Stimulated activated CD8-positive, alpha-beta memory T cell treated with anti-CD3 and anti-CD28 coated beads, Interleukin-4, amount 100 ng/mL, for 48 hours (primary cell): ENCODE data around the gene ACVR2B.
"Not testable (repeated sequence)": the region's sequence is repeated elsewhere in the genome, so short reads cannot be mapped to it uniquely, and the experiment has no call there.

Source experiments
- DNase-seq: peaks from one replicate; pipeline ENCODE4 v3.0.0-alpha.2; 2020

The ACVR2B gene

DNA sequence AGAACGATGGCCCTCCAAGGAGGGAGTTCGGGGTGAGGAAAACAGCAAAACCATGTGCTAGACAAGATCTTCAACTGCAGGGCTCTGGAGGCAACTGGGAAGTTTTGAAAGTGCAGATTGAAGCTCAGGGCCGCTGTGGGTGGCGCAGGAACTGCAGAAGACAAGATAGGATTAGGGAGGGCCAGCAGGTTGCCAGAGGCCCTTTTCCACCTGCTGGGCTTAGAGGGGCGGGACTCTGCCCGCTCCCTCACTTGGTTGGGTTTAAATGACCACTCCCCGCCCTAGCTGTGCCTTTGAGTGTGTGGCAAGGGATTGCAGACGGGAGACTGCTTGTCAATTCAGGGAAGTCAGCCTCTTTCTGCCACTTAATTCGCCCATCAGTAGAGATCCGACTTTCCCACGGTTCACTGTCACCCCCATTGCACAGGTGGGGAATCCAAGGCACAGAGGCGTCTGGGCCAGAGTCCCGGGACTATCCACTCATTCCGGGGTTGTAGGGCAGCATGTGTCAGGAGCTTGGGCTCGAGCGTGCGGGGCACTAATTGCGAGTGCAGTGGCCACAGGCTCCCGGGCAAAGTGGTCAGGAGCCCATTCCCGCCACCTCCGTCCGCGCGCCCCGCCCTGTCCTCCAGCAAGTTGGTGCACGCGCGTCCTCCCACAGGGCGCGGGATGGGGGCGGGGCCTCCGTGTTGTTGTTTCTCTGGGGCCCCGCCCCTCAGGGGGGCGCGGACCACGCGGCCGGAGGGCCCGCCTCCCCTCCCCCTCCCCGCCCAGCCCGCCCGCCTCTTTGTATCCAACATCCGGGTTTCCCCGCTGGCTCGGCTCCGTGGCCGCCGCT is at the start of gene ACVR2B:
Gene ACVR2B, plus strand, starts transcription at position 816 of the 838 bp plus-strand sequence. CDS start 433 bp downstream, outside the sequence.
- DNase-seq, result peak; percentile 83

GRCh38 chr3:38404286-38404685 is 49.4 kb upstream of the ACVR2B start:
- no peak for DNase-seq

DNA sequence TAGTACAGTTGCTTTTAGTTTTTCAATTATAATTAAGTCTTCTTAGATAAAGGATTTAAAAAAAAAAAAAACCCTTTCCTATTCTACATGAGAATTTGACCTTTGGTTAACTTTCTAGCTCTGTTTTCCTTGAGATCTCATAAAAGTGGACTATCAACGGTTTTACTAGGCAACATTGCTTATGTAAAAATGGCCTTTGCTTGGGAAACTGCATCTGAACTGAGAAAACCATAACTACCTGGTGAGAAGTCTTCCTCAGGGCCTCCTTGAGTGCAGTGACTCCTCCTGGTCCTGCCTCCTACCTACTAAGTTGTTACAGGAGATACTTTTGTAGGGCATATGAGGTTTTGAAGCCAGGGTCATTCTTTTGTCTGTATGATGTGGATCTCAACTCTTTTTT is 42.1 kb upstream of the ACVR2B start:
- DNase-seq, result no peak

DNA sequence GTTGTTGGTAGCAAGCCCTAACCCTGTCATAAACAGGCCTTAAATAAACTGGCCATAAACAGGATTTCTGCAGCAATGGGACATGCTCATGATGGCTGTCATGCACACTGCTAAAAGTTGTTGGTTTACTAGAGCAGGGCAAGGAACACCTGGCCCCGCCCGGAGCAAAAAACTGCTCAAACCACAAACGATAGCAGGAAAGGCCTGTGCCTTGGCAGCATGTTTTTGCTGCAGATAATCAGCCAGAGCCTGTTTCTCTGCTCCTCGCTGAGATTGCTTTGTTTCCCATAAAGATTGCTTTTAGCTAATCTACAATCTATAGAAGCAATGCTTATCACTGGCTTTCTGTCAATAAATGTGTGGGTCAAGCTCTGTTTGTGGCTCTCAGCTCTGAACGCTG is 32.9 kb upstream of the ACVR2B start:
- not testable (repeated sequence) for DNase-seq

DNA sequence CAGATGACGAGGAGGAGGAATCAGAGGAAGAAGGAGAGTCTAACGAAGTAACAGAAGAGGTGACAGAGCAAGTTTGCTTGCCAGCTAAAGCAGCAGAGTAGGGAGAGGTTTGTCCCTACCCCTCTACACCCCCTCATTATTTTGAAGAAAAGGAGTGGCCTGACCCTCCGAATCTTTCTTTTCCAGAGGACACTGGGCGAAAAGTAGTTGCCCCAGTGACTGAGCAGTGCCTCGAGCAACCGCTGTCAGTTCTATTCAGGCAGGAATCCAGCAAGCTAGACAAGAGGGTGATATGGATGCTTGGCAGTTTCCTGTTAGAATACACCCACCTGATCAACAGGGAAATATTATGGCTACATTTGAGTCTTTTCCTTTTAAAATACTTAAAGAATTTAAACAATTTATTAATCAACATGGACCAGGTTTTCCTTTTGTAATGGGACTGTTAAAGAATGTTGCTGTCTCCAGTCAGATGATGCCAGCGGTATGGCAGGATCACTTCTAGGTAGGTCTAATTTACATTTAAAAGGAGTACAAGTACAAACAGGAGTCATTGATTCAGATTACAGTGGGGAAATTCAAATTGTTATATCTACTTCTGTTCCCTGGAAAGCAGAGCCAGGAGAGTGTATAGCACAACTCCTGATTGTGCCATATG is 31.9 kb upstream of the ACVR2B start:
- no peak for DNase-seq

DNA sequence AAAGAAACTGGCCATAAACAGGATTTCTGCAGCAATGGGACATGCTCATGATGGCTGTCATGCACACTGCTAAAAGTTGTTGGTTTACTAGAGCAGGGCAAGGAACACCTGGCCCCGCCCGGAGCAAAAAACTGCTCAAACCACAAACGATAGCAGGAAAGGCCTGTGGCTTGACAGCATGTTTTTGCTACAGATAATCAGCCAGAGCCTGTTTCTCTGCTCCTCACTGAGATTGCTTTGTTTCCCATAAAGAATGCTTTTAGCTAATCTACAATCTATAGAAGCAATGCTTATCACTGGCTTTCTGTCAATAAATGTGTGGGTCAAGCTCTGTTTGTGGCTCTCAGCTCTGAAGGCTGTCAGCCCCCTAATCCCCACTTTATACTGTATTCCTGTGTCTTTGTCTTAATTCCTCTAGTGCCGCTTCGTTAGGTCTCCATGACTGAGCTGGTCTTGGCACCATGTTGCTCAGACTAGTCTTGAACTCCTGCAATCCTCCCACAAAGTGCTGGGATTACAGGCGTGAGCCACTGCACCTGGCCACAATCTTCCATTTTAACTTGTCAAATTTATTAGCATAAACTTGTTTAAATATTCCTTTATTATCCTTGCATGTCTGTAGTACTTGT is 26.8 kb upstream of the ACVR2B start:
- DNase-seq, result not testable (repeated sequence)

- not testable (repeated sequence) for DNase-seq
These were observed 20.6 kb upstream of the ACVR2B start for GRCh38 chr3:38432871-38433658.

DNA sequence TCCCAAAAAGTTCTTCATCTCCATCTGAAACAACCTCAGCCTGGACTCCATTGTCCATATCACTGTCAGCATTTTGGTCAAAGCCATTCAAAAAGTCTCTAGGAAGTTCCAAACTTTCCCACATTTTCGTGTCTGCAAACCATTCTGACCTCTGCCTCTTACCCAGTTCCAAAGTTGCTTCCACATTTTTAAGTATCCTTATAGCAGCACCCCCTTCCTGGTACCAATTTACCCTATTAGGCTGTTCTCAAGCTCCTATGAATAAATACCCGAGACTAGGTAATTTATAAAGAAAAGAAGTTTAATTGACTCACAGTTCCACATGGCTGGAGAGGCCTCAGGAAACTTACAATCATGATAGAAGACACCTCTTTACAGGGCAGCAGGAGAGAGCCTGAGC is 20.0 kb upstream of the ACVR2B start:
- not testable (repeated sequence) for DNase-seq

- not testable (repeated sequence) for DNase-seq
These were observed 15.1 kb upstream of the ACVR2B start for GRCh38 chr3:38438436-38439069.

DNA sequence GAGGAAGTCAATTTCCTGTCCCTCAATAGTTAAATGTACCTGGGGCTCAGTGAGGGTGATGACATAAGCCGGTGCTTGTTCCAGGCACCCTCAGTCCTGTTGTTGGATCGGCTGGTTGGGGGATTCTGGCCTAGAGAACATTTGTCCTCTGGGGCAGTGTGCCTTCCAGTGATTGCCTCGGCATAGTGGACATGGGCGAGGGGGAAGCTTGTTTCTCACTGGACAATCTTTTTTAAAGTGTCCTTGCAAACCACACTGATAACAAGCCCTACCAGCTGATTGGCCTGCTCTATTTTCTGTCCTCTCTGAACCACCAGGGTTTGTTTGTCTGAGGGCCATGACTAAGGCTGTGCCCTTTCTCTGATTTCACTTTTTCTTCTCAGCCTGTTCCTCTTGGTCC is 10.5 kb upstream of the ACVR2B start:
- DNase-seq, result not testable (repeated sequence)

- DNase-seq, result no peak
These were observed 7.5 kb upstream of the ACVR2B start for GRCh38 chr3:38446085-38446686.

- no peak for DNase-seq
These were observed 6.9 kb upstream of the ACVR2B start for GRCh38 chr3:38446812-38447211.

- DNase-seq, result no peak
These were observed 2.8 kb upstream of the ACVR2B start for GRCh38 chr3:38450853-38451252.

DNA sequence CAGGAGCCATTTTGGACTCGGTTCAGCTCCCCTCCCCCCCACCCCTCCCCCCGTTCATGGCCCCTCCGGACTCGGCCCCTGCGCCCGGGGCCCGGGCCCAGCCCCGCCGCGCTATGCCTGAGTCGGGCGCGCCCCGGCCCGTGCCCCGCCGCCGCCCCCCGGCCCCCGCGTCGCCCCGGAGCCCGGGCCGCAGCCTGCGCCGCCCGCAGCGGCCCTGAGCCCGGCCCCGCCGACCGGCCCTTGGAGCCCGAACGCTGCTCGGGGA is 155 bp downstream of the ACVR2B start:
- no peak for DNase-seq

- peak; percentile 41 for DNase-seq
These were observed 641 bp downstream of the ACVR2B start for GRCh38 chr3:38454178-38454883.

DNA sequence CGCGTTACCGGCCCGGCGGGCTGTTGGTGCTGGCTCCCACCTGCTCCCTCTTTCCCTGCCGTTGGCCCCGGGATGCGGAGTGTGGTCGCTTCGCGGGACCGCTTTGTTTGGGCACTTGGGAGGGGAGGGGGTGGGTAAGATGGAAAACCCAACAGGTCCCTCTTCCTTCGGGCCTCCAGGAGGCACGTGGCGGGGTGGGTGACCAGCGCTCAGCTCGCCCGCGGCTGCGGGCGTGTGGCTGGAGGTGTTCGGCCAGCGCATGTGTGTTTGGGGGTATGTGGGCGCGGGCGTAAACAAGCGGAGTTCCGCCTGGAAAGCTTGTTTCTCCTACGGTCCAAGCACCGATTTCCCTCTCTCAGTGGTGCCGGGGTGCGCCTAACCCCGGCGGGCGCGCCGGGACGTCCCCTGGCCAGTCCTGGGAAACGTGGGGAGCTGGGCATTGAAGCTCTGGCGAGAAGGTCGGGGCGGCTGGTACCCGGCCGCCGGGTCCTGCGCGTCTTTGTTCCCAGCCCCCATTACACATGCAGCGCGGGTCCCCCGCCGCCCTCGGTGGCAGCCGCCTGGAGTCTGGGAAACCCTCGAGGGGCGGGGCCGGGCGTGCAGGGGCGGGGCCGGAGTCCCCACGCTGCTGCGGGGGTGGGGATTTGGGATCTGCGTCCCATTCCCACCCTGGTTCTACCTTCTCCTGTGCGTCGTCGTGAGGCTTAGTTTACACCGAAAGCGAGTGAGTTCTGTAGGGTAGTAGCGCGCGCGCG is 1.4 kb downstream of the ACVR2B start:
- DNase-seq, result peak; percentile 66

GRCh38 chr3:38455639-38456430 is 2.1 kb downstream of the ACVR2B start:
- DNase-seq, result no peak

- no peak for DNase-seq
These were observed 3.7 kb downstream of the ACVR2B start for GRCh38 chr3:38457111-38458003.
